ENCODE measurements around the gene CCL16.
"Not testable (repeated sequence)": the region's sequence is repeated elsewhere in the genome, so short reads cannot be mapped to it uniquely, and the experiment has no call there.

Gene CCL16

DNA sequence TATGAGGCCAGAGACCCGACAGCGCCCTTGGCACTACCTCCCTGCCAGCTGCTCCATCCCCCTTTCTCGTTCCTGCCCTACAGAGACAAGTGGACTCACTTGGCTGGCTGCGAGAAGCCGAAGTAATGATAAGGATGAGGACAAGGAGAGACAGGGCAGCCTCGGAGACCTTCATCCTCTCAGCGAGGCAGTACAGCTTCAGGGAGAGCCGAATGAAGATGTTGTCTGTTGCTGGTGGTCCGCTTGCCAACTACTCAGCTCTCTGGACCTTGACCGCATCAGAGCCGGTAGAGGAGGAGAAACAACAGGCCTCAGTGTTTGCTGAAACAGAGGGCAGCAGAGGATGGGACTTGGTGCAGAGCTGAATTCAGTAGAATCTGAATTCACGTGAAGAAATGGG lies at the start of gene CCL16:
Gene CCL16 (minus strand): TSS at position 252 of the 400 bp plus-strand sequence. CDS start 77 bp downstream, at position 175.
- no peak within 1 kb of the TSS for H3K4me3 ChIP-seq (ENCODE audit: low read length)

DNA sequence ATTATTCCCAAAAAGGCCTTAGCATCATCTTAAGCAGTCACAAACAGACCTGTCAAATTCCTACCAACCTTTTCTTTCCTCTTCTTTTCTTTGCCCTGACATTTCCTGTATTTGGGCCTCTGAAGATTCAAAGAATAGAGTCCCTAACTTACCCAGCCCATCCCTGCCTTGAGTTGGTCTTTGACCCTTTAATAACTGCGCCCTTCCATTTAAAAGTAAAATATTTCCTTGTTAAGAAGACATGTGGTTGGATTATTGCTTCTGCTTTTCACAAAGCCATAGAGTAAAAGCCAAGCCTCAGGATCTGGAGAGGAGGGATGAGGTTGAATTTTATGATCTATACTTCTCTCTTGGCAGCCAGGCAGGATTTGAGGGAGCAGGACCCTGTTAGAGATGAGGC lies 49.7 kb upstream of the CCL16 start:
- no peaks in the 10 kb centered on the region for H3K27me3 ChIP-seq (ENCODE audit: control insufficient read depth, insufficient read depth, low read length)
- no peak overlapping the region for H3K9ac ChIP-seq (ENCODE audit: low read length)
- no peaks in the 10 kb centered on the region for H3K36me3 ChIP-seq (ENCODE audit: control insufficient read depth, insufficient read depth, low read length)
- H3K4me1 ChIP-seq (ENCODE audit: control insufficient read depth, insufficient read depth, low read length) = peaks cover 3% of the 10 kb centered on the region
- H3K9me3 ChIP-seq (ENCODE audit: control insufficient read depth, low read length) = no peaks in the 10 kb centered on the region
- no peak overlapping the region for H3K4me3 ChIP-seq (ENCODE audit: low read length)

More for the DNA sequence above, at the start of gene CCL16:
- Histone ChIP-seq H3K9me3 (ENCODE audit: control insufficient read depth, low read length) (no peaks in the 10 kb centered on the region), H3K27me3 (ENCODE audit: control insufficient read depth, insufficient read depth, low read length) (no peaks in the 10 kb centered on the region), H3K9ac (ENCODE audit: low read length) (no peak within 1 kb of the TSS), H3K36me3 (ENCODE audit: control insufficient read depth, insufficient read depth, low read length) (no peaks in the 10 kb centered on the region), H3K4me1 (ENCODE audit: control insufficient read depth, insufficient read depth, low read length) (no peaks in the 10 kb centered on the region)

- no peak overlapping the region for H3K4me3 ChIP-seq (ENCODE audit: low read length)
- peaks cover 3% of the 10 kb centered on the region for H3K27me3 ChIP-seq (ENCODE audit: control insufficient read depth, insufficient read depth, low read length)
- H3K9ac ChIP-seq (ENCODE audit: low read length) = no peak overlapping the region
- H3K36me3 ChIP-seq (ENCODE audit: control insufficient read depth, insufficient read depth, low read length) = no peaks in the 10 kb centered on the region
- H3K4me1 ChIP-seq (ENCODE audit: control insufficient read depth, insufficient read depth, low read length) = peaks cover 19% of the 10 kb centered on the region
- H3K9me3 ChIP-seq (ENCODE audit: control insufficient read depth, low read length) = no peaks in the 10 kb centered on the region
Measured at GRCh38 chr17:36027761-36028160, 46.5 kb upstream of the CCL16 start.

DNA sequence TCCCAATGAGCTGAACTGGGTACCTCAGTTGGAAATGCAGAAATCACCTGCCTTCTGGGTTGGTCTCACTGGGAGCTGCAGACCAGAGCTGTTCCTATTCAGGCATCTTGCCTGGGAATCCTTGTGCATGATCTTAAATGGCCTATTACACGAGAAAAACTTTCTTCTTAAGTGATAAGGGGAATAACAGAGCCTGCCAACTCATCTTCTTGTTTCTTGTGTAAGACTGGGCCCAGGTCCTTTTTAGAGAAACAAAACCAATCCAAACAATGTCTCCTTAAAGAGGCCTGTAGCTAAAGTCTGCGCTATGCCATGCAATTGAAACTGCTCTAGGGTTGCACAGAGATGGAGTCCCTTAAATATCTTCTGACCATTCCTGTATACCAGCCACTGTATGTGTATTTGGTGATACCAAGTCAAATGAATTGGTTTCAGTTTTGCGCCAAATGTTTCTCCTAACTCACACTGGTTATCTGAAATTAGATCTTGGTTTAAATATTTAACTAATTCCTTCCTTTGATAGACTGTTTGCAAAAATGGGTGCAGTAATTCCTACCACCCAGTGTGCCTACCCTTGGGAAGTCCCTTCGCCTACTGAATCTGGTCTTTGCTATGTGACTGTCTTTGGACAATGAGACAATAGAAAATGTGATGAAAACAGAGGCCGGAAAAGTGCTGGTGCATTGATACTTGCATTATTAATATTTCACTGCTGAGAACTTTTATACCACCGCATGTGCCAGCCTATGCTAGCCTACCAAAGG lies 43.0 kb upstream of the CCL16 start:
- H3K9me3 ChIP-seq (ENCODE audit: control insufficient read depth, low read length) = no peaks in the 10 kb centered on the region
- peaks cover 3% of the 10 kb centered on the region for H3K27me3 ChIP-seq (ENCODE audit: control insufficient read depth, insufficient read depth, low read length)

DNA sequence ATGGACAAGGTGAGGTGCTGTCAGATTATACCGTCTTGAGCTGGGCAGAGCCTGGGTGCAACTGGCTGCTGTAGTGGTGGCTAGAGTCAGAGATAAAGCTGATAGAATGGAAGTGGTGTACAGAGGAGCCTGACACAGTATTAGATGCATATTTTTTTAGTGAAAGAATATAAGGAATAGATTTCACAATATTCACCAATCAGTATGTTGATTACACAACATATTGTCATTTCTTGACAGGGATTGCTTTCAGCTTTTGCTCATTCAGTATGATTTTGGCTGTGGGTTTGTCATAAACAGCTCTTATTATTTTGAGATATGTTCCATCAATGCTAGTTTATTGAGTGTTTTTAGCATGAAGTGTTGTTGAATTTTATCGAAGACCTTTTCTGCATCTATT lies 38.1 kb upstream of the CCL16 start:
- peaks cover 3% of the 10 kb centered on the region for H3K27me3 ChIP-seq (ENCODE audit: control insufficient read depth, insufficient read depth, low read length)
- no peak overlapping the region for H3K4me3 ChIP-seq (ENCODE audit: low read length)
- H3K4me1 ChIP-seq (ENCODE audit: control insufficient read depth, insufficient read depth, low read length) = peaks cover 12% of the 10 kb centered on the region
- H3K9me3 ChIP-seq (ENCODE audit: control insufficient read depth, low read length) = no peaks in the 10 kb centered on the region
- H3K36me3 ChIP-seq (ENCODE audit: control insufficient read depth, insufficient read depth, low read length) = no peaks in the 10 kb centered on the region
- H3K9ac ChIP-seq (ENCODE audit: low read length) = no peak overlapping the region

More for the DNA sequence above, 43.0 kb upstream of the CCL16 start:
- Histone ChIP-seq H3K4me1 (ENCODE audit: control insufficient read depth, insufficient read depth, low read length) (peaks cover 17% of the 10 kb centered on the region), H3K9ac (ENCODE audit: low read length) (no peak overlapping the region), H3K4me3 (ENCODE audit: low read length) (no peak overlapping the region), H3K36me3 (ENCODE audit: control insufficient read depth, insufficient read depth, low read length) (no peaks in the 10 kb centered on the region)

DNA sequence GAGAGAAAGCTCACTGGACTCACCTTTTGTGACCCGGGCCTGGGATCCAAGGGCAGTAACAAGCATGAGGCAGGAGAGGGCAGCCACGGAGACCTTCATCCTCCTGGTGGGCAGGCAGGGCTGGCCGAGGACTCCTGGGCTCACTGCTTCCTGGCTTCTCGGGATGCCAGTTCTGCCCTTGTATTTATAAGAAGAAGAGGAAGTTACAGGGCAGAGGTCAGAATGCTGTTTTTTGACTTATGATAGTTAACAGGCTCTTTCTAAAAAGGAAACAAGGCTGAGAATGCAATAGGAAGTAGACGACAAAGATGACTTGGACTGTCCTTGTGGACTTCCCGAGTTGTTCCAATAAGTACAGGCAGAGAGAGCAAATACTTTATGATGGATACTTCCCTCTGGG lies 36.5 kb upstream of the CCL16 start, which contains the start of gene CCL23:
Gene CCL23 (minus strand): TSS at position 174 of the 400 bp plus-strand sequence. CDS start 75 bp downstream, at position 99.
- no peak within 1 kb of the TSS for H3K4me3 ChIP-seq (ENCODE audit: low read length)

GRCh38 chr17:36016555-36016954 lies 35.3 kb upstream of the CCL16 start:
- H3K9ac ChIP-seq (ENCODE audit: low read length) = no peak overlapping the region
- no peaks in the 10 kb centered on the region for H3K27me3 ChIP-seq (ENCODE audit: control insufficient read depth, insufficient read depth, low read length)
- H3K36me3 ChIP-seq (ENCODE audit: control insufficient read depth, insufficient read depth, low read length) = no peaks in the 10 kb centered on the region
- H3K4me1 ChIP-seq (ENCODE audit: control insufficient read depth, insufficient read depth, low read length) = no peaks in the 10 kb centered on the region
- H3K9me3 ChIP-seq (ENCODE audit: control insufficient read depth, low read length) = no peaks in the 10 kb centered on the region
- H3K4me3 ChIP-seq (ENCODE audit: low read length) = no peak overlapping the region

More for the DNA sequence above, 36.5 kb upstream of the CCL16 start, which contains the start of gene CCL23:
- no peak within 1 kb of the TSS for H3K9ac ChIP-seq (ENCODE audit: low read length)
- H3K27me3 ChIP-seq (ENCODE audit: control insufficient read depth, insufficient read depth, low read length) = no peaks in the 10 kb centered on the region
- no peaks in the 10 kb centered on the region for H3K4me1 ChIP-seq (ENCODE audit: control insufficient read depth, insufficient read depth, low read length)
- no peaks in the 10 kb centered on the region for H3K36me3 ChIP-seq (ENCODE audit: control insufficient read depth, insufficient read depth, low read length)
- H3K9me3 ChIP-seq (ENCODE audit: control insufficient read depth, low read length) = no peaks in the 10 kb centered on the region

DNA sequence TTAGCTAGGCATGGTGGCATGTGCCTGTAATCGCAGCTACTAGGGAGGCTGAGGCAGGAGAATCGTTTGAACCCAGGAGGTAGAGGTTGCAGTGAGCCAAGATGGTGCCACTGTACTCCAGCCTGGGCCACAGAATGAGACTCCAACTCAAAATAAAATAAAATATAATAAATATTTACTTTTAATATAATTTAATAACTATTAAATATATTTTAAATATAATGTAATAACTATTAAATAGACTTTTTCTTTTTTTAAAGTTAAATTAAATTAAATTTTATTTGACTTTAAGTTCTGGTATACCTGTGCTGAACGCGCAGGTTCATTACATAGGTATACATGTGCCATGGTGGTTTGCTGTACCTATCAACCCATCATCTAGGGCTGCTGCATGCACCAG lies 34.6 kb upstream of the CCL16 start:
- H3K36me3 ChIP-seq (ENCODE audit: control insufficient read depth, insufficient read depth, low read length); H3K27me3 ChIP-seq (ENCODE audit: control insufficient read depth, insufficient read depth, low read length); H3K9ac ChIP-seq (ENCODE audit: low read length); H3K9me3 ChIP-seq (ENCODE audit: control insufficient read depth, low read length); H3K4me3 ChIP-seq (ENCODE audit: low read length); H3K4me1 ChIP-seq (ENCODE audit: control insufficient read depth, insufficient read depth, low read length): not testable (repeated sequence)

DNA sequence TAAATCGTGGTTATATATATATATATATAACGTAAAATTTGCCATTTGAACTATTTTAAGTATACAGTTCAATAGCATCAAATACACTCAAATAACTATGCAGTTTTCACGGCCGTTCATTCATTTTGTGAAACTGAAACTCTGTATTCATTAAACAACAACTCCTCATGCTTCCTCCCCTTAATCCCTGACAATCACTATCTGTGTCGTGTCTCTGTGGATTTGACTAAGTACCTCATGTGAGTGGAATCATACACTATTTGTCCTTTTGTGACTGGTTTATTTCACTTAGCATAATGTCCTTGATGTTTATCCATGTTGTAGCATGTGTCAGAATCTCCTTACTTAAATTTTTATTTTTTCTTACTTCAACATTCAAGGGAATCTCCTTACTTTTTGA lies 33.6 kb upstream of the CCL16 start:
- Histone ChIP-seq H3K27me3 (ENCODE audit: control insufficient read depth, insufficient read depth, low read length) (no peaks in the 10 kb centered on the region), H3K36me3 (ENCODE audit: control insufficient read depth, insufficient read depth, low read length) (no peaks in the 10 kb centered on the region), H3K9ac (ENCODE audit: low read length) (no peak overlapping the region), H3K9me3 (ENCODE audit: control insufficient read depth, low read length) (no peaks in the 10 kb centered on the region), H3K4me1 (ENCODE audit: control insufficient read depth, insufficient read depth, low read length) (no peaks in the 10 kb centered on the region), H3K4me3 (ENCODE audit: low read length) (no peak overlapping the region)

GRCh38 chr17:36011201-36011600 lies 29.9 kb upstream of the CCL16 start:
- no peaks in the 10 kb centered on the region for H3K36me3 ChIP-seq (ENCODE audit: control insufficient read depth, insufficient read depth, low read length)
- H3K4me1 ChIP-seq (ENCODE audit: control insufficient read depth, insufficient read depth, low read length) = no peaks in the 10 kb centered on the region
- H3K9me3 ChIP-seq (ENCODE audit: control insufficient read depth, low read length) = no peaks in the 10 kb centered on the region
- no peak overlapping the region for H3K4me3 ChIP-seq (ENCODE audit: low read length)
- H3K27me3 ChIP-seq (ENCODE audit: control insufficient read depth, insufficient read depth, low read length) = no peaks in the 10 kb centered on the region
- no peak overlapping the region for H3K9ac ChIP-seq (ENCODE audit: low read length)

GRCh38 chr17:36008998-36009665 lies 27.8 kb upstream of the CCL16 start:
- H3K9me3 ChIP-seq (ENCODE audit: control insufficient read depth, low read length) = no peaks in the 10 kb centered on the region
- H3K9ac ChIP-seq (ENCODE audit: low read length) = no peak overlapping the region
- no peak overlapping the region for H3K4me3 ChIP-seq (ENCODE audit: low read length)
- peaks cover 3% of the 10 kb centered on the region for H3K4me1 ChIP-seq (ENCODE audit: control insufficient read depth, insufficient read depth, low read length)
- no peaks in the 10 kb centered on the region for H3K27me3 ChIP-seq (ENCODE audit: control insufficient read depth, insufficient read depth, low read length)
- no peaks in the 10 kb centered on the region for H3K36me3 ChIP-seq (ENCODE audit: control insufficient read depth, insufficient read depth, low read length)

GRCh38 chr17:36004594-36005108 lies 23.4 kb upstream of the CCL16 start:
- H3K4me3 ChIP-seq (ENCODE audit: low read length) = no peak overlapping the region
- no peak overlapping the region for H3K9ac ChIP-seq (ENCODE audit: low read length)
- H3K9me3 ChIP-seq (ENCODE audit: control insufficient read depth, low read length) = no peaks in the 10 kb centered on the region
- H3K27me3 ChIP-seq (ENCODE audit: control insufficient read depth, insufficient read depth, low read length) = no peaks in the 10 kb centered on the region
- no peaks in the 10 kb centered on the region for H3K36me3 ChIP-seq (ENCODE audit: control insufficient read depth, insufficient read depth, low read length)
- H3K4me1 ChIP-seq (ENCODE audit: control insufficient read depth, insufficient read depth, low read length) = peaks cover 32% of the 10 kb centered on the region
